WTC11 (cell line): ENCODE data around the gene FRMD4A.

Experiments
- ATF3 ChIP-seq: sonication (generic); formaldehyde crosslinking; conservative IDR thresholded peaks from 2 replicates; pipeline ENCODE4 v1.8.1; 2022; ENCODE audit warnings: mild to moderate bottlenecking, missing genetic modification reagents
- CTCF ChIP-seq: fragments of 200-600 bp; IDR thresholded peaks from 2 replicates; pipeline ENCODE4 v1.8.0; 2022; ENCODE audit warnings: antibody characterized with exemption

- no peak for TF ChIP-seq CTCF
- TF ChIP-seq ATF3 (CRISPR knock-in tag): no peak
Measured at GRCh38 chr10:14039968-14040668, 290.6 kb downstream of the FRMD4A start.
